ENCODE data around the gene MARF1.
"Not testable (repeated sequence)": the region's sequence is repeated elsewhere in the genome, so short reads cannot be mapped to it uniquely, and the experiment has no call there.

- not testable (repeated sequence) for TF ChIP-seq CTCF (IDR thresholded peaks at IDR 0.05); SIN3A (IDR thresholded peaks at IDR 0.05; ENCODE audit: borderline replicate concordance, insufficient read depth, low read depth, low read length)
These were observed 3.8 kb upstream of the MARF1 start for GRCh38 chr16:15646557-15647293.
